Measurements from ENCODE around the gene AHCYL2.
"Not testable (repeated sequence)": the region's sequence is repeated elsewhere in the genome, so short reads cannot be mapped to it uniquely, and the experiment has no call there.

The AHCYL2 gene

DNA sequence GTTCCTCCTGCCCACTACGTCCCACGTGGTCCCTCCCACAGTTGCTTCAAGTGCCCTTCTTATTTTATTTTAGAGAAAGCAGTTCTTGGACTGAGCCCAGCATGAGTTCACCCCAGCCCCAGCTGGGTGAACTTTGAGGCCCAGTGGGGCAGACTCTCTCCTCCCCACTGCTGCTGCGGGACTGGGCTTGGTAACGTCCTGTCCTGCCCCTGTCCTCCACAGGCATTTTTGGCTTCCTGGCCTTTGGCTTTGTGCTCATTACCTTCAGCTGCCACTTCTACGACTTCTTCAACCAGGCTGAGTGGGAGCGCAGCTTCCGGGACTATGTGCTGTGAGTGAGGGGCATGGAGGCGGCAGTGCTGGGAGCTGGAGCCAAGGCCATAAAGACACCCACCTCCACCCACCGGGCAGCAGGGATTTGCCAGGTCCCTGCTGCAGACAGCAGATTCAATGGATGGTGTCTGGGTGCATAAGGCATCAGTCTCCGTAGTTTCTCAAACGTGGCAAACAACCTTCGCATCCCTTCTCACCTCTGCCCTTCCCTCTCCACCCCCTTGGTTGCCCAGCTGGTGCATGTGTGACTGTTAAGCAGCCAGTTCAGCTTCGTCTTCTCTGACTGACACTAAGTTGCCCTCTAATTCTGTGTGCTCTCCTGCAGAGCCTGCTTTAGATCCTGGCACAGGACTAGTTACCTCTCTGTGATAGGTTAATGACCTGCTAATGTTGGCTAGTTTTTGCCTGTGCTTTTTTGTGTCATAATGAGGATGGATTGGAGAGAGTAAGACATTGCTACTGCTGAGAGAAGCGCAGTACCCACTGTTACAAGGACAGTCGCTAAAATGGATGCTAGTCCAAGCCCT is 15.5 kb upstream of the AHCYL2 start:
- no peak for DNase-seq

DNA sequence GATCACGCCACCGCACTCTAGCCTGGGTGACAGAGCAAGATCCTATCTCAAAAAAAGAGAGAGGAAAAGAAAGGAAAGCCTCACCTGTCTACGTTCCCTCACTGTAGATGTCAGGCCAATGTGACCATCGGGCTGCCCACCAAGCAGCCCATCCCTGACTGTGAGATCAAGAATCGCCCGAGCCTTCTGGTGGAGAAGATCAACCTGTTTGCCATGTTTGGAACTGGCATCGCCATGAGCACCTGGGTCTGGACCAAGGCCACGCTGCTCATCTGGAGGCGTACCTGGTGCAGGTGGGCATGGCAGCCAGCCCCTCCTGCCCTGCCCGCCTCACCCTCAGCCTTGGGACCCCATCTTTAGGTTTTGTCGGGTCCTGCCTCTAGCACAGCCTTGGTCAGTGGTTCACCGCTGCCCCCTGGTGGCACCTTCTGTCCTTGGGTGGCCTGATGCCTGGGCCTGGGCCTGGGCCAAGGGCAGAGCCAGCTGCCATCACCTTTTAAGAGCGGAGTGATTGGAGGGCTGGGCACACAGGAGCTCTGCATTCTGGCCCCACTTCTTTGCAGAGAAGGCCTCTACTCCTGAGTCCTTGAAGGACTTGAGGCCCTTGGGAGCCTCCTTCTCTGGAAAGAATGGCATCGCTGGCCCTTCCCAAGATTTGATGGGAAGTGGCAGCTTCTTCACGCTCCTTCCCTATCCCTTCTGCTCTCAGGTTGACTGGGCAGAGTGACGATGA is 14.4 kb upstream of the AHCYL2 start:
- DNase-seq = peak; percentile 53

DNA sequence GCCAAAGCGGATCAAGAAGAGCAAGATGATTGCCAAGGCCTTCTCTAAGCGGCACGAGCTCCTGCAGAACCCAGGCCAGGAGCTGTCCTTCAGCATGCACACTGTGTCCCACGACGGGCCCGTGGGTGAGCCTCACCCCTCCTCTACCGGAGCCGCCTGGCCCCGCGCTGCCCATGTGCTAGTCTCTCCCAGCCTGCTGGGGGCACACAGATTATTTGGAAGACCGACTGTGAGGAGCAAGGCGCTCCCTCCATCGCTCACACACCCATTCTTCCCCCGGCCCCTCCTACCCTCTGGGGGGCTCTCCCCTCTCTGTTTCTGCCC is 13.9 kb upstream of the AHCYL2 start:
- DNase-seq = no peak

DNA sequence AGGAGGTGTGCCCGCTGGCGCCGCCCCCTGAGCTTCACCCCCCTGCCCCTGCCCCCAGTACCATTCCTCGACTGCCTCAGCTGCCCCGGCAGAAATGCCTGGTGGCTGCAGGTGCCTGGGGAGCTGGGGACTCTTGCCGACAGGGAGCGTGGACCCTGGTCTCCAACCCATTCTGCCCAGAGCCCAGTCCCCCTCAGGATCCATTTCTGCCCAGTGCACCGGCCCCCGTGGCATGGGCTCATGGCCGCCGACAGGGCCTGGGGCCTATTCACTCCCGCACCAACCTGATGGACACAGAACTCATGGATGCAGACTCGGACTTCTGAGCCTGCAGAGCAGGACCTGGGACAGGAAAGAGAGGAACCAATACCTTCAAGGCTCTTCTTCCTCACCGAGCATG is 12.7 kb upstream of the AHCYL2 start:
- DNase-seq = no peak

DNA sequence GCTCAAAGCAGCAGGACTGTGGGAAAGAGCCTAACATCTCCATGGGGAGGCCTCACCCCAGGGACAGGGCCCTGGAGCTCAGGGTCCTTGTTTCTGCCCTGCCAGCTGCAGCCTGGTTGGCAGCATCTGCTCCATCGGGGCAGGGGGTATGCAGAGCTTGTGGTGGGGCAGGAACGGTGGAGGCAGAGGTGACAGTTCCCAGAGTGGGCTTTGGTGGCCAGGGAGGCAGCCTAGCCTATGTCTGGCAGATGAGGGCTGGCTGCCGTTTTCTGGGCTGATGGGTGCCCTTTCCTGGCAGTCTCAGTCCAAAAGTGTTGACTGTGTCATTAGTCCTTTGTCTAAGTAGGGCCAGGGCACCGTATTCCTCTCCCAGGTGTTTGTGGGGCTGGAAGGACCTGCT is 12.2 kb upstream of the AHCYL2 start:
- no peak for DNase-seq

DNA sequence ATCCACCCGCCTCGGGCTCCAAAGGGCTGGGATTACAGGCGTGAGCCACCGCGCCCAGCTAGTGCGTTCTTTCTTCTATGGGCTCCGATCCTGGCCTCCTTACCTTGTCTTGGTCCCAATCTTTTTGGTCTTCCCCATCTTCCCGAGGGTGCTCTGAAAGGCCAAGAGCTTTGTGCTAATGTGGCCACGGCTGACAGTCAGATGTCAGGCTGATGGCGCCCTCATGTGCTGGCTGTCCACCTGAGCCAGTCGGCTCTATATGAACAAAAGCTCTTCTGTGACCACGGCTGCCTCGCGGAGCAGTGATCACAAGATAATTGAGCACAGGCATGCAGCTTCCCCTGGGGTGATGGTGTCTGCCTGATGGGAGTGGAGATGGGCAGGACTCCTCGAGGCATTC is 11.0 kb upstream of the AHCYL2 start:
- no peak for DNase-seq

DNA sequence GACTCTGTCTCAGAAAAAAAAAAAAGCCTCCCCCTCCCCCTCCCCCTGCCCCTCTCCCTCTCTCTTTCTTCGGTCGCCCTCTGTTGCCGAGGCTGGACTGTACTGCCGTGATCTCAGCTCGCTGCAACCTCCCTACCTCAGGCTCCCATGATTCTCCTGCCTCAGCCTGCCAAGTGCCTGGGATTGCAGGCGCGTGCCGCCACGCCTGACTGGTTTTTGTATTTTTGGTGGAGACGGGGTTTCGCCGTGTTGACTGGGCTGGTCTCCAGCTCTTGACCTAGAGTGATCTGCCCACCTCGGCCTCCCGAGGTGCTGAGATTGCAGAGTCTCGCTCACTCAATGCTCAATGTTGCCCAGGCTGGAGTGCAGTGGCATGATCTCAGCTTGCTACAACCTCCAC is 9.1 kb upstream of the AHCYL2 start:
- DNase-seq = not testable (repeated sequence)

DNA sequence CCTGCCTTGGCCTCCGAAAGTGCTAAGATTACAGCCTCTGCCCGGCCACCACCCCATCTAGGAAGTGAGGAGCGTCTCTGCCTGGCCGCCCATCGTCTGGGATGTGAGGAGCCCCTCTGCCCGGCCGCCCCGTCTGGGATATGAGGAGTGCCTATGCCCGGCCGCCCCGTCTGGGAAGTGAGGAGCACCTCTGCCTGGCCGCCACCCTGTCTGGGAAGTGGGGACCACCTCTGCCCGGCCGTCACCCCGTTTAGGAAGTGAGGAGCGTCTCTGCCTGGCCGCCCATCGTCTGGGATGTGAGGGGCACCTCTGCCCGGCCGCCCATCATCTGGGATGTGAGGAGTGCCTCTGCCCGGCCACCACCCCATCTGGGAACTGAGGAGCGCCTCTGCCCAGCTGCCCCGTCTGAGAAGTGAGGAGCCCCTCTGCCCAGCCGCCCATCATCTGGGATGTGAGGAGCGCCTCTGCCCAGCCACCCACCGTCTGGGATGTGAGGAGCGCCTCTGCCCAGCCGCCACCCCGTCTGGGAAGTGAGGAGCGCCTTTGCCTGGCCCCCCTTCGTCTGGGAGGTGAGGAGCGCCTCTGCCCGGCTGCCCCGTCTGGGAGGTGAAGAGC is 8.6 kb upstream of the AHCYL2 start:
- not testable (repeated sequence) for DNase-seq

DNA sequence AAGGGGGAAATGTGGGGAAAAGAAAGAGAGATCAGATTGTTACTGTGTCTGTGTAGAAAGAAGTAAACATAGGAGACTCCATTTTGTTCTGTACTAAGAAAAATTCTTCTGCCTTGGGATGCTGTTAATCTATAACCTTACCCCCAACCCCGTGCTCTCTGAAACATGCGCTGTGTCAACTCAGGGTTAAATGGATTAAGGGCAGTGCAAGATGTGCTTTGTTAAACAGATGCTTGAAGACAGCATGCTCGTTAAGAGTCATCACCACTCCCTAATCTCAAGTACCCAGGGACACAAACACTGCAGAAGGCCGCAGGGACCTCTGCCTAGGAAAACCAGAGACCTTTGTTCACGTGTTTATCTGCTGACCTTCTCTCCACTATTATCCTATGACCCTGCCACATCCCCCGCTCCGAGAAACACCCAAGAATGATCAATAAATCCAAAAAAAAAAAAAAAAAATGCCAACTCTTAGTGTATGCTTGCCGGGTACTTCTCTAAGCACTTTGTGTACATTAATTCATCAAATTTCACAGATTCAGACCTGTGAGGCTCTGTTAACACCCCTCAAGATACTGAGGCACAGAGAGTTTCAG is 7.9 kb upstream of the AHCYL2 start:
- not testable (repeated sequence) for DNase-seq

DNA sequence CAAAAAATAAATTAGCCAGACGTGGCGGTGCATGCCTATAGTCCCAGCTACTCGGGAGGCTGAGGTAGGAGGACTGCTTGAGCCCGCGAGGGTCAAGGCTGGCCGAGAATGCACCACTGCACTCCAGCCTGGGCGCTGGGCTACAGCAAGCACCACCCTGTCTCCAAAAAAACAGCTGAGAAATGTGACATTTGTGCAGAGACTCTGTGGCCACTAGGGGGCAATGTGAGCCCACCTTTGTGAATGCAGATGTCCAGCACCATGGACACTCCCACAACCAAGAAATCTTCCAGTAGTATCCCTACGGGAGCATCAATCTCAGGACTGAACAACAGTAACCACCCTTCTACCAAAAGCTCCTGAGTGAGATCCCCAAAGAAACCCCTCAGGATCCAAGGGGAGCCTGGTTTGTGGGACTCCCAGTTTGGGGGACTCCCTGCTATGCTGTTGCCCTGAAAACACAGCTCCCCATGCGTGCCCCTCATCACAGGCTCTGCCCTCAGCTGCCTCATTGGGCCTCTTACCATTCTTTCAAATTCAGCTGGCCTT is 6.2 kb upstream of the AHCYL2 start:
- DNase-seq = peak; percentile 82

DNA sequence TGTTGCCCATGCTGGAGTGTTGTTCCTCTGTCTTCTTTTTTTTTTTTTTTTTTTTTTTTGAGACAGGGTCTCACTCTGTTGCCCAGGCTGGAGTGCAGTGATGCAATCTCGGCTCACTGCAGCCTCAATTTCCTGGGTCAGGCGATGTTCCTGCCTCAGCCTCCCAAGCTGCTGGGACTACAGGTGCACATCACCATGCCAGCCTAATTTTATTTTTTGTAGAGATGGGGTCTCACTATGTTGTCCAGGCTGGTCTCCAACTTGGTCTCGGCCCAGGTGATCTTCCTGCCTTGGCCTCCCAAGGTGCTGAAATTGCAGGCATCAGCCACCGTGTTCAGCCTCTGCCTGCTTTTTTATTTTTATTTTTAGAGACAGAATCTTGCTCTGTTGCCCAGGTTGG is 5.7 kb upstream of the AHCYL2 start:
- not testable (repeated sequence) for DNase-seq

DNA sequence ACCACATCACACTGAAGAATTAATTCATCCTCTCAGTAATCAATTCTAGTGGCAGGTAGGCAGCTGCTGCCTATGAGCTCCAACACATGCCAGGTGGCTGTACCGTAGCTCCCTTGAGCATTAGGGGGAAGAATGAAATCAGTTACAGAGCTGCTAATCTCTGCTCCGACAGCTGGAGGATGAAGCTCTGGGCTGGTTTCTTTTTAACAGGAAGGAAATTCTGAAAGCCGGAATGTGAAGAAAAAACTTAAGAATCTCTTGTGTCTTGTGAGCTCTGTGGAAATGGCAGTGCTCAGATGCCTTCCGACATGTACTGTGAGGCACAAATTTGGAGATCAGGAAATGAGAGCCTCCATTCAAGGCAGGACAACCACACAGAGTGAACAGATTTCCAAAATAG is 2.8 kb upstream of the AHCYL2 start:
- no peak for DNase-seq

DNA sequence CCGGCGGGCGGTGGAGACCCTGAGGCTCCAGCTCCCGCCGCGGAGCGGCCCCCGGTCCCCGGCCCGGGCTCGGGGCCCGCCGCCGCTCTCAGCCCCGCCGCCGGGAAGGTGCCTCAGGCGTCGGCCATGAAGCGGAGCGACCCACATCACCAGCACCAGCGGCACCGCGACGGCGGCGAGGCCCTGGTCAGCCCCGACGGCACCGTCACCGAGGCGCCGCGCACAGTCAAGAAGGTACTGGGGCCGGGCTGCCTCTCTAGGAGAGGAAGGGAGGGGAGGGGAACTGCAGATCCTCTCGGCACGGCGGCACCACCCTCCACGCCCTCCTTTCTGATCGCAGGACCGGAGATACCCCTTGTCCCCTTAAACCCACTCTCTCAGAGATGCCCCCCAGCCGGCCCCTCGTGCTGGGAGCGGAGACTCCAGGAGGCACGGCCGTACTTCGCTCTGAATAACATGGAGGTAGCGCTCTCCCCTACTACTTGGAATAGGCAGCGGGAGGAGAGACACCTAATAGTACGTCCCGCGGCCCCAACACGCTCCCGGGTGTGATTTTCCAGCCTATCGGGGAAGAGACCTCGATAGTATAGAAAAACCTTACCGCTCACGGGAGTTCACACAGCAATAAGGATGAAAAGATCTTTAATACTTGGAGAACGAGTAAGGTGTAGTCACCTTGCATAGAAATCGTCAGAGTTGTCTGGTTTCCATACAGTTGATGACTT is 538 bp downstream of the AHCYL2 start:
- peak; percentile 57 for DNase-seq

DNA sequence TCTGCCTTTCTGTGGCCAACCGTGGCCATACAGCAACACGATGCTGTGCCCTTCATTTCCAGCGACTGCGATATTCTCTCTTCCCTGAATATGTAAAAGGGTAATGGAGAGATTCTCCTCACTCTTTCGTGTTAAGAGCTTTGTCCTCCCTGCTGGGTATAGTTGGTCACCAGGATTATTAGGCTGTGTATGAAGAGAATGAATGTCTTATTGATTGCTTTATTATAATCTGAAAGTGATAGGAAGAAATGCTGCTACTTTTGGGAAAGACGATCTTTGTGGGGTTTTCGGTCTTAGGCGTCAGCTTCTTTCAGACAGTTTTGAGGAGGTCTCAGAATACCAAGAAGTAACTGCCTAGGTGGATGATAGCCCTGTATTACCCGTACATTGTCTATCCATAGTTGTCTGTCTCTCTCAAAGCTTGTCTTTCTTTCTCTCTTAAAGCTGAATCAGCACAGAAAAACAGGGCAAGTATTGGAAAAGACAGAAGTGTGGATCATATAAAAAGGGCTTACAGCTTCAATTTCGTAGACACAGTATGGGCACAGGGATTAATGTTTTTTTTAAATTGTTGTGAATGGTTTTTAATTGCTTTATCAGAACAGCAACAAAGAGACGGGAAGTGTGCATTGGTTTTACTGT is 1.2 kb downstream of the AHCYL2 start:
- DNase-seq = no peak

DNA sequence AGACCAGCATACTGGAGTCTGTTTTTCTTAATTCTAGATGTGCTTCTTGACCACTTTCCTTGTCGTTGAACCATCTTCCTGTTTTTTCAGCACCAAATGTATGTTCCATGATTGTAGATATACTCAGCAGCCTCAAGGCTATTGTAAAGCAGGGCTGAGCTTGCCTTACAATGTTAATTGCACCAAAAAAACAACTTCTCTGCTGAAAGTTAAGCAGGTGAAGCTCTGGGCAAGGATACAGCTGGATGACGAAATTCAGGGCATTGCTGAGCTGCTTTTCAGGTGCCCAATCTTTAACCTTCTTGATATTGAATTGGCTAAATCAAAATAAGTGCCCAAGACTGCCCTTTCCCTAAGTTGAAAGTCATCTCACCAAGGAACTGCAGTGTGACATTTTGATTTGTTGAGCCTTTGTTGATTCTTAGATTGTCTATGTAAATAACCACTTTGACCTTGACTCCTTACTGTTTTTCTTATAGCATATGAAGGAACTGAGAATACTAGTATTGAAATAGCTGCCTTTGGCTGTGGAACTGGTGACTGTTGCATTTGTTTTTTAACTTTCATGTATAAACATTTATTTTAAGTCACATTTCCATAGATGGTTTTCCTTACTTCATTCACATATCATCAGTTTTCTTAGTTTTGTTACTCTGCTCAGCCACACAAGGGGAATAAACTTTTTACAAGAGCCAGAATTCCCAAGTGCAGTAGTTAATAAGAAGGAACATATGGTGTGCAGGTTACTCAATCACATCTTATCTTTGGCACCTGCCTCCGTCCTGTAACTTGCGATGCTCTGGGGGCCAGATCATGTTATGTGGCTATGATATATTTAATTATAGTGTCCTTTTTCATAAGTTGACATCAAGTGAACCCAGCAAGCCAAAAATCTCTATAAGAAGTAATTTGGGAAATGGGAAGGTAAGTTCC is 3.1 kb downstream of the AHCYL2 start:
- DNase-seq = no peak

DNA sequence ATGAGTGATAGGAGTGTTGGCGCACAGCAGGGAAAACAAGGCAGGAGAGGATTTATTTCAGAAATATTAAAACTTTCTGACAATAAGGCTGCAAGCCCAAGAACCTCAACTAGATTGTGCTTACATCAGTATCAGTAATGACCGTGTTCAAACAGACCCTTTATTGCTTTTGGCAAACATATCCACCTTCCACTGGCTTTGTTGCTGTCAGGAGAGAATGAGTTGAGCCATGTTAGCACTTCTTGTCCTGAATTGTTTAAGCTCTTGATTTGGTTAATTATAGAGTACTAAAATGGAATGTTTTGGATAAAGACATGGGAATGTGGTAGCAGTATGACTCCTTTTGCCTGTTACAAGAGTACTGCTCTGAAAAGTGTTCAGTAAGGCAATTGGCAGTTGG is 3.8 kb downstream of the AHCYL2 start:
- no peak for DNase-seq

DNA sequence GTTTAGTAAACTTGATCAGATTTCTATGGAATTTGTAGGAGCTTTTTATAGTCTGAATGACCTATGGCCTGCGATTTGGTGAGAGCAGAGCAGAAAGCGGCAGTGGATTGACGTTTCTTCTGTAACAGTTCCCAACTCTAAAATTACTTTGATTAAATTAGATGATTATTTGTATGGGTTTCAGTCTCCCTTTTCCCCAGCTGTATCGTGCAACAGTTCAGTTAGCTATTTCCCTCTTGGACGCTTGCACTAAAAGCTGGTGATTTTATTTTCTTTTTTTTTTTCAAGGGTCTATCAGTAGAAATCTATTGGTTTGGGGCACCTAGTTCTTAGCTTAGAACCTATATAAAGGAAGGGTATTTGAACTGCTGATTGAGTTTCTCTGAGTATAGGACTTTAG is 6.8 kb downstream of the AHCYL2 start:
- no peak for DNase-seq

DNA sequence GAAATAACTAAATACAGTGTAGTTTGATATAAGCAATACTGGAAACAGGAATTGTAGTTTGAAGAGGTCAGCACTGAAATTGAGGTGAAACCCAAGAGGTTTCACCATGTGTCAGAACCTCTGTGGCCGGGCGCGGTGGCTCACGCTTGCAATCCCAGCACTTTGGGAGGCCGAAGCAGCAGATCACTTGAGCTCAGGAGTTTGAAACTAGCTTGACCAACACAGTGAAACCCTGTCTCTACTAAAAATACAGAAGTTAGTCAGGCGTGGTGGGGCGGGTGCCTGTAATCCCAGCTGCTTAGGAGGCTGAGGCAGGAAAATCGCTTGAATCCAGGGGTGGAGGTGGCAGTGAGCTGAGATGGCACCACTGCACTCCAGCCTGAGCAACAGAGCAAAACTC is 13.7 kb downstream of the AHCYL2 start:
- no peak for DNase-seq

DNA sequence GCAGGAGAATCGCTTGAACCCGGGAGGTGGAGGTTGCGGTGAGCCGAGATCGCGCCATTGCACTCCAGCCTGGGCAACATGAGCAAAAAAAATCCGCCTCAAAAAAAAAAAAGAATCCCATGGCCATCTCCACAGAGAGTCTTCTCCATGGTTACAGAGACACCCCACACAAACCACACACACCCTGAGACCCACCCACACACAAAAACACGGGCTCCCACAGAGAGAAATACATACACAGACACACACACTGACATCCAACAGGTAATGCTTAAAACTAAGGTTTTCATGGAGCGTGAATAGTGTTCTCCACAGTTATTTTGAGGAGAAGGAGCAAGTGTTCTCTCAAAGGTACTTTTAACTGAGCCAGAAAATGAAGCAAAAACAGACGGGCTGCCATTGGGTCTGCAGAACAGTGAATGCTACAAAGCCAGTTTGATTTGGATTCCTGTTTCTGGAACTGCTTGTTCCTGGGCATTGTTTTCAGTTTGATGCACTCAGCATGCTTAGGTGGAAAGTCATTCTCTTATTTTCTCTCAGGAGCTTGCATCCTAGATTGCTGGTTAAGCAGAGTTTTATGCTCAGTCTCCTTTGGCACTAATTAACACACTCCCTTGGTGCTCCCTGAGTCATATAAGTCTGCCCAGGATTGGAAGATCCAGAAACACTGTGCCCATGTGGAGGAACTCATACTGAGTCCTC is 15.4 kb downstream of the AHCYL2 start:
- no peak for DNase-seq

DNA sequence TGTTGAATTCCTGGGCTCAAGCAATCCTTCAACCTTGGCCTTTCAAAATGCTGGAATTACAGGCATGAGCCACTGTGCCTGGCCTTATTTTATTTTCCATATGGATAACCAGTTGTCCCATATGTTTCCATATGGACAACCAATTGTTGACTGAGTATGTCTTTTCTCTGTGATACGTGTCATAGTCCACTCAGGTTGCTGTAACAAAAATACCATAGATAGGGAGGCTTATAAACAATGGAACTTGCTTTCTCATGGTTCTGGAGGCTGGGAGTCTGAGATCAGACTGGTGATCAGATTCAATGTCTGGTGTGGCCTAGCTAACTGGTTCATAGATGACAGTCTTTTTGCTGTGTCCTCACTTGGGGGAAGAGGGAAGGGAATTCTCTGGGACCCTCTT is 19.4 kb downstream of the AHCYL2 start:
- no peak for DNase-seq
